ENCODE results near the gene SMPD3.

DNA sequence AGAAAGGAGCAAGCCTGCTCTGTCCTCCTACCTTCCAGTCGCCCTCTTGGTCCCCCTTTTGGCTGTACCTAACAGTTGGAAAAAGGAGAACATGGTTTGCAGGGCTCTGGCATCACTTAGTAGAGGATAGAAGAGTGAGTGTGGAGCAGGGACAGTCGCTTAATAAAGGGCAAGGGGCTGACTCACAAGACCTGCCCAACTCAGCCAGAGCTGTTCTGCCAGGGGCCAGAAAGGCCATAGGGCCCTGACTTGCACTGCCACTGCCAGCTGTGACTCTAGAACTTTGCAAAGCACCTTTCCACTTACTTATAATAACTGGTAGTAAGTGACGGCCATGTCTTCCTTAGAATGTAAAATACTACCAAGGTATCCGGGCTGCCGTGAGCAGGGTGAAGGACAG is 124.0 kb downstream of the SMPD3 start:
- TF ChIP-seq, protein P1, sequence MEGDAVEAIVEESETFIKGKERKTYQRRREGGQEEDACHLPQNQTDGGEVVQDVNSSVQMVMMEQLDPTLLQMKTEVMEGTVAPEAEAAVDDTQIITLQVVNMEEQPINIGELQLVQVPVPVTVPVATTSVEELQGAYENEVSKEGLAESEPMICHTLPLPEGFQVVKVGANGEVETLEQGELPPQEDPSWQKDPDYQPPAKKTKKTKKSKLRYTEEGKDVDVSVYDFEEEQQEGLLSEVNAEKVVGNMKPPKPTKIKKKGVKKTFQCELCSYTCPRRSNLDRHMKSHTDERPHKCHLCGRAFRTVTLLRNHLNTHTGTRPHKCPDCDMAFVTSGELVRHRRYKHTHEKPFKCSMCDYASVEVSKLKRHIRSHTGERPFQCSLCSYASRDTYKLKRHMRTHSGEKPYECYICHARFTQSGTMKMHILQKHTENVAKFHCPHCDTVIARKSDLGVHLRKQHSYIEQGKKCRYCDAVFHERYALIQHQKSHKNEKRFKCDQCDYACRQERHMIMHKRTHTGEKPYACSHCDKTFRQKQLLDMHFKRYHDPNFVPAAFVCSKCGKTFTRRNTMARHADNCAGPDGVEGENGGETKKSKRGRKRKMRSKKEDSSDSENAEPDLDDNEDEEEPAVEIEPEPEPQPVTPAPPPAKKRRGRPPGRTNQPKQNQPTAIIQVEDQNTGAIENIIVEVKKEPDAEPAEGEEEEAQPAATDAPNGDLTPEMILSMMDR (conservative IDR thresholded peaks at IDR 0.05; ENCODE audit: low read depth, low read length) = no peak
- TF ChIP-seq POLR2A (IDR thresholded peaks at IDR 0.05; ENCODE audit: low read depth, low read length) (no peak), BHLHE40 (IDR thresholded peaks at IDR 0.05; ENCODE audit: low read depth, low read length) (no peak), RAD21 (IDR thresholded peaks at IDR 0.05; ENCODE audit: low read length) (no peak), MAFK (IDR thresholded peaks at IDR 0.05; ENCODE audit: low read depth, low read length) (no peak), RFX5 (IDR thresholded peaks at IDR 0.05; ENCODE audit: low read depth, low read length) (no peak), MXI1 (IDR thresholded peaks at IDR 0.05; ENCODE audit: borderline replicate concordance, low read depth, low read length) (no peak)

Measured in IMR-90 (cell line).